IMR-90 (cell line): ENCODE measurements around the gene PLA2G4A.

ENCODE experiments used
- CEBPB ChIP-seq: IDR thresholded peaks from 2 replicates; pipeline ENCODE4 v1.6.1; 2012; ENCODE audit warnings: low read depth, low read length, improper control_type of control experiment
- MAFK ChIP-seq: IDR thresholded peaks from 2 replicates; pipeline ENCODE4 v1.6.1; 2012; ENCODE audit warnings: low read depth, low read length, improper control_type of control experiment
- POLR2A ChIP-seq: IDR thresholded peaks from 2 replicates; pipeline ENCODE4 v1.6.1; 2012; ENCODE audit warnings: mild to moderate bottlenecking, low read depth, low read length
- RCOR1 ChIP-seq: IDR thresholded peaks from 2 replicates; pipeline ENCODE4 v1.6.1; 2012; ENCODE audit warnings: mild to moderate bottlenecking, low read length, improper control_type of control experiment; ENCODE audit not compliant: insufficient replicate concordance
- TF ChIP-seq, protein P1 (sequence below): fragments of 150-350 bp; IDR thresholded peaks from 2 replicates; pipeline ENCODE4 v1.6.1; 2016; ENCODE audit warnings: low read depth, mild to moderate bottlenecking, low read length, moderate library complexity, borderline replicate concordance
- TF ChIP-seq, protein P2 (sequence below): conservative IDR thresholded peaks from 2 replicates; pipeline ENCODE4 v1.5.1; 2012; ENCODE audit warnings: mild to moderate bottlenecking, low read depth, low read length, improper control_type of control experiment
- TF ChIP-seq, protein P3 (sequence below): fragments of 150-350 bp; IDR thresholded peaks from 2 replicates; pipeline ENCODE4 v1.6.1; 2017; ENCODE audit warnings: mild to moderate bottlenecking, antibody characterized with exemption, low read length, low read depth

DNA sequence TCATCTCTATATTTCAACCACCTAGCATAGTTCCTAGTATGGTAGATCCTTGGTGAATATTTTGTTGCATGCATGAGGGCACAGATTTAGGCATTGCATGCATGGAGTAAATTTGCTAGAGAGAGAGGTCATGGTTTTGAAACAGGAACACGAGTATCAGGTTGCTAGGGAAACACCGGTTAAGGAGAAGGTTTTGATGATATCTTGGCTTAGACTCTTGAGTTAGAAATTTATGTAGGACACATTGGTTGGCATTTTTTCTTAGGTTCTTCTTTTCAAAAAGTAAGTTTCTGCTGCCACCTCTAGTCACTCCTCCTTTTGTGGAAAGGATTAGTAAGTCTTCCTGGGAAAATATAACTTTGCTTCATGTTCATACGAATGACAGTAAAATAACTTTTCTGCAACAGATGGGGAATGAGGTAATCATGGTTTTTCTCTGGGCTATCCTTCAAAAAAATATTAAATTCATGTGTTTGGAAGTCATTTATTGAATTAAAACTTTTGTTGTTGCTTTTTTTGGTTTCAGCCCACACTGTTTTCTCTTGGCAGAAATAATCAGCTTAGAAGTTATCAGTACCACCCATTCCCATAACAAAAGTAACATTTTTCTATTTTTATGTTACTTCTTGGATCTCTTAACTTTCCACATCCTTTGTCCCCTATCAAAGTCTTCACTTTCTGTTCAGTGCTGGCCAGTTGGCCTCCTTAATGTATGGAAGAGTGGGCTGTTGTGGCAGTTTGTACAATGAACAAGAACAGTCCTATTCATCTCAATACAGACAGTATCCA, 97.3 kb downstream of the PLA2G4A start:
- TF ChIP-seq, protein P1, sequence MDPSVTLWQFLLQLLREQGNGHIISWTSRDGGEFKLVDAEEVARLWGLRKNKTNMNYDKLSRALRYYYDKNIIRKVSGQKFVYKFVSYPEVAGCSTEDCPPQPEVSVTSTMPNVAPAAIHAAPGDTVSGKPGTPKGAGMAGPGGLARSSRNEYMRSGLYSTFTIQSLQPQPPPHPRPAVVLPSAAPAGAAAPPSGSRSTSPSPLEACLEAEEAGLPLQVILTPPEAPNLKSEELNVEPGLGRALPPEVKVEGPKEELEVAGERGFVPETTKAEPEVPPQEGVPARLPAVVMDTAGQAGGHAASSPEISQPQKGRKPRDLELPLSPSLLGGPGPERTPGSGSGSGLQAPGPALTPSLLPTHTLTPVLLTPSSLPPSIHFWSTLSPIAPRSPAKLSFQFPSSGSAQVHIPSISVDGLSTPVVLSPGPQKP: no peak
- TF ChIP-seq, protein P2, sequence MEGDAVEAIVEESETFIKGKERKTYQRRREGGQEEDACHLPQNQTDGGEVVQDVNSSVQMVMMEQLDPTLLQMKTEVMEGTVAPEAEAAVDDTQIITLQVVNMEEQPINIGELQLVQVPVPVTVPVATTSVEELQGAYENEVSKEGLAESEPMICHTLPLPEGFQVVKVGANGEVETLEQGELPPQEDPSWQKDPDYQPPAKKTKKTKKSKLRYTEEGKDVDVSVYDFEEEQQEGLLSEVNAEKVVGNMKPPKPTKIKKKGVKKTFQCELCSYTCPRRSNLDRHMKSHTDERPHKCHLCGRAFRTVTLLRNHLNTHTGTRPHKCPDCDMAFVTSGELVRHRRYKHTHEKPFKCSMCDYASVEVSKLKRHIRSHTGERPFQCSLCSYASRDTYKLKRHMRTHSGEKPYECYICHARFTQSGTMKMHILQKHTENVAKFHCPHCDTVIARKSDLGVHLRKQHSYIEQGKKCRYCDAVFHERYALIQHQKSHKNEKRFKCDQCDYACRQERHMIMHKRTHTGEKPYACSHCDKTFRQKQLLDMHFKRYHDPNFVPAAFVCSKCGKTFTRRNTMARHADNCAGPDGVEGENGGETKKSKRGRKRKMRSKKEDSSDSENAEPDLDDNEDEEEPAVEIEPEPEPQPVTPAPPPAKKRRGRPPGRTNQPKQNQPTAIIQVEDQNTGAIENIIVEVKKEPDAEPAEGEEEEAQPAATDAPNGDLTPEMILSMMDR: no peak
- TF ChIP-seq, protein P3, sequence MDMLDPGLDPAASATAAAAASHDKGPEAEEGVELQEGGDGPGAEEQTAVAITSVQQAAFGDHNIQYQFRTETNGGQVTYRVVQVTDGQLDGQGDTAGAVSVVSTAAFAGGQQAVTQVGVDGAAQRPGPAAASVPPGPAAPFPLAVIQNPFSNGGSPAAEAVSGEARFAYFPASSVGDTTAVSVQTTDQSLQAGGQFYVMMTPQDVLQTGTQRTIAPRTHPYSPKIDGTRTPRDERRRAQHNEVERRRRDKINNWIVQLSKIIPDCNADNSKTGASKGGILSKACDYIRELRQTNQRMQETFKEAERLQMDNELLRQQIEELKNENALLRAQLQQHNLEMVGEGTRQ: no peak
- TF ChIP-seq RCOR1 (no peak), POLR2A (no peak), MAFK (no peak), CEBPB (no peak)
